ENCODE measurements around the gene C11orf24.
"Not testable (repeated sequence)": the region's sequence is repeated elsewhere in the genome, so short reads cannot be mapped to it uniquely, and the experiment has no call there.

C11orf24 gene

DNA sequence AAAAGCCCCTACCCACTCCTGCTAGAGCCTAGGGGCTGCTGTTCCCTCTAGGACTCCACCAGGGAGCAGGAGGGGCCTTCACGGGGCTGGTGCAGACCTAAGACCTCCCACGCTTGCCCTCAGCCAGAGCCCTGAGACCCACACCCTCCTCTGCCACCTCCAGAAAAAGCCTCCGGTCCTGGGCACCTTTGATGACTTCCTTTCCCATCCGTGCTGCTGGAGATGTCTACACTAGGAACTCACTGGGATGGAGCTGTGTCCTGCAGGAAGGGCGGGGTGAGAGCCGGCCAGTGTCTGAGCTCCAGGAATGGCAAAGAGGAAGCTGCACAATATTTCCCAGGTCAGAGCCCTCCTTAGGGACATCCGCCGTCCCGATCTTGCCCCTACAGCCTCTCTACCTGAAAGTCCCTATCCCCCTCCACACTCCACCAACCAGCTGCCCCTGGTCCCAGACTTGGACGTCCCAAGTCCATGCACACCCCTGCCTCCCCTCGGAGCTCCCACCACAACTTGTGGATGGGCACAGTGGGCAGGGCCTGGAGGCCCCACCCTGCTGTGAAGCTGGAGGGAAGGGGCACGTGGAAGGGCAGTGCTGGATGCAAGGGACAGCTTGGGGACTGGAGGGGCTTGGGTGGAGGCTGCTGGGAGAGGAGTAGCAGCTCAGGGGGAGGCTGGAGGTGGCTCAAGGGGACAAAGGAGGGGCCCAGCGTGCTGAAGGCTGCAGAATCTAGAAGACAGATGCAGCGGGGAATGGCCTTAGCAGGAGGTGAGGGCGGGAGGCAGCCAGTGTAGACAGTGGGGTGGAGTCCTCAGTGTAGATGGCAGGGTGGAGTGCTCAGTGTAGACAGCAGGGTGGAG, 27.1 kb upstream of the C11orf24 start:
- DNase-seq = no peak

DNA sequence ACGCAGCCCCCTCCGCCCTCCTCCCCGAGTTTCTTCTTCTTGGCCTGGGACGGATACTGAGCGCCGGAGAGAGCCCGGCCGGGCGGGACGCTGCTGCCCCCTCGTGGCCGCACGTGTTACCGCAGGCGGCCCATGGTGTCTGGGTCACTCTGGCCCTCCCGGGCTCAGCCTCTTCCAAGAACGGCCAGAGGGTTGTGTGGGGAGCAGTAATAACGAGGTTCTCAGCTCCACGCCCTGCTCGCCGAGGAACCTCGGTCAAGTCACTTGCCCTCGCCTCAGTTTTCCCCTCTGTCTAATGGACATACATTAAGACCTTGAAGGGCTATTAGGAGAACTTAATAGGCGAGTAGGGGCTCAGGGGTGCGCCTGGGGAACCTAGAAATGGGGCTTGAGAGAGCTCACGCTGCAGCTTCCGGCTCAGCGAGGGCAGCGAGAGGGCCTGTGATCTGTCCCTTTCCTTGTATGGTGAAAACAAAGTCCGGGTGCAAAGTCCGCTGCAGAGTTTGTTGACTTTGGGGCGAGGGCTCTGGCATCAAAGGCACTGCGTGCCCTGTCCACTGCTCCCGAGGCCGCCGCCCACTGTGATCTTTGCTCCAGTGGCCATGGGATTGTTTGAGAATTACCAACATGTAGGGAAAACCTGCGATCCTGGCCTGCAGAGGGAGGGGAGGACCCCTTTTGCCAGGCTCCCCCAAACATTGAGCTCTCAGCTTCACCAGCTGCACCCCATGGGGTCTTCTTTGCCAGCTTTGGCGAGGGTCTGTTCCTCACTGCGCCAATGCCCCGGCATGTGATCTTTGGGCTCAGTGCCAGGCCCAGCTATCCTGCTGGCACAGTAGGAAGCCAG, 26.3 kb upstream of the C11orf24 start:
- no peak for DNase-seq

- no peak for DNase-seq
Measured at GRCh38 chr11:68297494-68297811, 25.7 kb upstream of the C11orf24 start.

DNA sequence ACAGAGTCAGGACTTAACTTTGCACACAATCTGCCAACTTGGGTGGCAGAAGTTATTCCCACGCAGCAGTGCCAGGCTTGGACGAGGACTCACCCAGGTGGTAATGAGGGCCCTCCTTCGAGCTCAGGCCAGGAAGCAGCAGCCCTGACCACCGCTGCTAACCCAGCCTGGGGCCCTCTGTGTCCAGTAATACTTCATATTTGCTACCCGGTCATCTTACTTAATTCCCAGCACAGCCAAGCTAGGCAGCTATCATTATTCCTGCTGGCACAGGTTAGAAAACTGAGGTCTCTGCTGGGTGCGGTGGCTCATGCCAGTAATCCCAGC, 25.2 kb upstream of the C11orf24 start:
- DNase-seq = no peak

GRCh38 chr11:68296344-68297051, 24.7 kb upstream of the C11orf24 start:
- DNase-seq = no peak

GRCh38 chr11:68295940-68296339, 24.2 kb upstream of the C11orf24 start:
- no peak for DNase-seq

GRCh38 chr11:68295271-68295670, 23.5 kb upstream of the C11orf24 start:
- DNase-seq = no peak

- DNase-seq = no peak
Measured at GRCh38 chr11:68293708-68294107, 21.9 kb upstream of the C11orf24 start.

DNA sequence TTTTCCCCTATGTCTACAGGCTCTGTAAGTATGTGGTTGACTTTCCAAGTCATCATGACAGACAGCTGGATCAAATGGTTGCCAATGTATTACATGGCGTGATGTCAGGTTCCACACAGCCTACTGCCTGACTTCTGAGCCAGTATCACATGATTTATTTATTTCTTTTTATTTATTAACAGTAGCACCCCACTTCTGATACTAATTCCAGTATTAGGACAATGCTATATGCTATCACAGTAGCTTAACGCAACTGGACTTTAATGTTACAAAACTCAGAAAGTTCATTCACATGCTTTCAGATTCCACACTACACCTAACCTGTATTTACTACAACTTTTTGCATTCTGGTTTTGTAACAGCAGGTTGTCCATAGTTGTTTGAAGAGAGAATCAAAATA, 17.7 kb upstream of the C11orf24 start:
- DNase-seq = no peak

GRCh38 chr11:68287419-68287818, 15.6 kb upstream of the C11orf24 start:
- DNase-seq = no peak

GRCh38 chr11:68284588-68284987, 12.8 kb upstream of the C11orf24 start:
- not testable (repeated sequence) for DNase-seq

DNA sequence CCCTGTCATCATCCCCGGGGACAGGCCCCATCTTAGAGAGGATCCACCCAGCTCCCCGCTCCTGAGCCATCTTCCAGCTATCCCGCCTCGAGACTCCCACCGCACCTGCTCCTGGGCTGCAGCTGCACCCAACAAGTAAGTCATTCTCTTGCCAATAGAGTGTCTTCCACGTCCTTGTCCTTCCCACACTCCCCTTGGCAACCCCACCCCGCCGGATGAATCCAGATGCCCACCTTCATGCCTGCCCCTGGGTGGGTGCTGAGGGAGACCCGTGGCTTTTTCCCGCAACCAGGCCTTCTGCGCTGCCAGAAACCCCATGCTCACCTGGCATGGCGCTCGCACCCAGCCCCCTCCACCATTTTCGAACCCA, 11.1 kb upstream of the C11orf24 start:
- no peak for DNase-seq

- no peak for DNase-seq
Measured at GRCh38 chr11:68282141-68282860, 10.5 kb upstream of the C11orf24 start.

DNA sequence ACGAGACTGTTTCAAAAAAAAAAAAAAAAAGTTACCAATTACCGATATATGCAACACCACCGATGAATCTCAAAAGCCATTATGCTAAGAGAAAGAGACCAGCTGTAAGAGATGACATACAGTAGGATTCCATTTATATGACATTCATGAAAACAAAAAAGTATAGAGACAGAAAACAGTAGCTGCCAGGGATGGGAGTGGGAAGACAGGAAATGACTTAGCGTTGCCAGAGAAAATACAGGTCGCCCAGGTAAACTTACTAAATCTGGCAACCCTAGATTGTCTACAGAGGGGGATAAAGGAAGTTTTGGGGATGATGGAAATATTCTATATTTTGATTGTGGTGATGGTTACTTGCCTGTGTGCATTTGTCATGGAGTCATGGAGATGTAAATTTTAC, 7.9 kb upstream of the C11orf24 start:
- DNase-seq = no peak

- no peak for DNase-seq
Measured at GRCh38 chr11:68276861-68277260, 5.1 kb upstream of the C11orf24 start.

DNA sequence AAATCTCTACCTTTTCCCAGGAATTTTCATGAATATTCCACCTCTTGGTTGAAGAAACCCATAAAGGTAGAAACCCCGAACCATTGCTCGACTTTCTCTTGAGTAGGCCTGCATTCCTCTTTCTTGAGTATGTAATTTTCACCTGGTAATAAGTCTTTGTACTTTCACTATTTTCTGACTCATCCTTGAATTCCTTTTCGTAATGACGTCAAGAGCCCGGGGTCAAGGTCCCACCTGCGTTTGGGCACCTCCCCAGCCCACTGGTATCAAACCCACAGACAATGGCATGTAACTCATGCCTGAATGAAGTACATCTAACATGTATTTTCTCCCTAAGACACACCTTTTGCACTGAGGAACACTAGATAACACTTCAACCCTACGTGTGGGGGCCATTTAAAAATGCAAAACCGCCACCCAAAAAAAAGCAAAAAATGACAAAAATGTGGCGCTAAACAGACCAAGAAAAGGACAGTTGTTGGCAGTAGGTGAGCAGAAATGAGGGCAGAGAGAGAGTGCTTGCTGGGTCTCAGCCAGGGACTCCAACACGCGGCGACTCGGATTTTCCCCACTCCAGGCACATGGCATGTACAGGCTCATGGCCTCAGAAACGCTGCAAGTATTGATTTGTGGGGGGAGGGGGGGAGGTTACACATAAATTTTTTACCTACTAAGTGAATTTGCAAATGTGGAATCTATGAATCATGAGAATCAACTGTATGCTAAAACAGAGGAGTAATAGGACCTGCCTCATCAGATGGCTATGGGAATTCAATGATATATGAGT, 4.1 kb upstream of the C11orf24 start:
- DNase-seq = no peak

DNA sequence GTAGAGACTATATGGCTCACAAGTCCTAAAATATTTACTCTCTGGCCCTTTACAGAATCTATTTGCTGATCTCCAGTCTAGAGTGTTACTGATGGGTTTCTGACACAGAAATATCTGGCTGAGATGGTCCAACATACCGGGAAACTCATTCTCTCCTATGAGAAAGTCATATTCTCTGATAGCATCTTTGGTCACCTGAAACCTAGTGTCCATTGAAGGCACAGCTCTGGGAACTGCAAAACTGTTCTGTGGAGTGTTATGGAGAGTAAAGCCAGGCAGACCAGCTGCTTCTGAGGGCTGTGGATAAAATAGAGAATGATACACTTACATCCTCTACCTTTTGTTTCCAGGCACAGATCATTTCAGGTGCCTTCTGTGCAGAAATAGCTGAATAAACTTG, 2.5 kb upstream of the C11orf24 start:
- no peak for DNase-seq

DNA sequence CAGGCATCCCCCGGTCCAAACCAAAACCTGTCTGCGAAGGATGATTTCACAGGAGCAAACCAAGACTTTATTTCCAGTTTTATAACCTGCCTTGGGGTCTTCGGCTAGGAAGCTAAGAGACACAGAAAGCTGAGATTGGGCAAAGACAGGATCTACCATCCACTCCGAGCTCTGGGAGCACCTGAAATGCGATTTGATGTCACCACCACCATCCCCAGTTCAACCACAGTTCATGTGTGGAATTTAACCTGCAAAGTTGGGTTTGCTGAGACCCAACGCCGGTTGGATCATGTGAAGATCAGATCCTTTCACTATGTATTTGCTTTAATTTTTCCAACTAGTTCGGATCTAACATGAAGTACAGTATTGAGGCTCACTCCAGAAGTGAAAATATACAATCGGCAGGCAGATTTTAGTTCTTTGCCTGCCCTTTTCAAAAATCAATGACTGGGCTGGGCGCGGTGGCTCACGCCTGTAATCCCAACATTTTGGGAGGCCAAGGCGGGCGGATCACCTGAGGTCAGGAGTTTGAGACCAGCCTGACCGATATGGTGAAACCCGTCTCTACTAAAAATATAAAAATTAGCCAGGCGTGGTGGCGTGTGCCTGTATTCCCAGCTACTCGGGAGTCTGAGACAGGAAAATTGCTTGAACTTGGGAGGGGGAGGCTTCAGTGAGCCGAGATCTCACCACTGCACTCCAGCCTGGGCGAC, 1.4 kb upstream of the C11orf24 start:
- DNase-seq = no peak

- DNase-seq = no peak
Measured at GRCh38 chr11:68271023-68271780, 571 bp downstream of the C11orf24 start.

DNA sequence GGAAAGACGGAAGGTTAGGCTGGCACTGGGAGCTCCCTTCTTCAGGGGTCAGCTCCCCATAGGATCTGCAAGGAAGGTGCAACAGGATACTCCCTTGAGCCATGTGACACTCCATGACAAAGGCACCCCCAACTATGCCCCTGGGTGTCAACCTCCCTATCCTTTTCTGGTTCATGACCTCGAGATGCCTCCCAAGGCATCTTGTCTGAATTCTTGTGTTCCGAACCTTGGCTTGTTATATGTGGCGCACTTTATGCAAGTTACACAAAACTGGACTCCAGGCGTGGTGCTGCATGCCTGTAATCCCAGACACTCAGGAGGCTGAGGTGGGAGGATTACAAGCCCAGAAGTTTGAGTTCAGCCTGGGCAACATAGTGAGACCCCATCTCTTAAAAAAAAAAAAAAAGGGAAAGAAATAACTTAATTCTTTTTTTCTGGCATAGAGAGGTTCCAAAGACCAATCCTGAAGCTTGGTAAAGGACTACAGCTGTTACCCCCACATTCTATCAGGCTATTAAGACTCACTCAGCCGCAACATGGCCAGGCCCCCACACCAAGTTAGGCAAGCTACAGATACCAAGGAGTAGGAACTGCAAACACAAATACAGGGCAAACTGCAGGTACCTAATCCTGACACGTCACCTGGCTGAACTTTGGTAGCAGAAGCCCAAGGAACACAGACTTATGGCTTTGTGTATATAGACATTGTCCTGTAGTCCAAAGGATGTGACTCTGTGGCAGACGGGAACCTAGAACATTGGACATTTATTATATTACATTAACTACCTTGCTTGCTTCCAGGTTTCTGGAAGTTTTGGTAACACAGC, 1.4 kb downstream of the C11orf24 start:
- DNase-seq = no peak
